GM12878 (cell line): Measurements from ENCODE around the gene CHRM5. TPM values are rescaled to one million over a fixed set of nuclear protein-coding genes. Genes with fewer than 3 reads are reported as not detected.

ENCODE experiments used
- ATAC-seq: fragments of 200-7000 bp; cut with Tn5 transposase; 3 replicates; pipeline ENCODE4 v1.9.1; 2020; ENCODE audit warnings: mild to moderate bottlenecking, moderate library complexity
- BruUV-seq: library from RNA; stranded (reverse); fragments of 400-500 nt; replicated peaks from 2 replicates; lab custom pipeline; 2021; lab: Mats Ljungman, UMichigan
- CTCF ChIA-PET: fragments of 300-600 bp; sonication (Branson Sonifier 250); formaldehyde crosslinking; extraction: SDS; loops from one replicate; lab custom pipeline; 2021; ENCODE audit warnings: inconsistent platforms; lab: Yijun Ruan, JAX
- POLR2A ChIA-PET: fragments of 350-600 bp; formaldehyde crosslinking; extraction: SDS; loops from one replicate; lab custom pipeline; 2021; ENCODE audit warnings: inconsistent platforms; lab: Charles Lee
- RAD21 ChIA-PET: fragments of 300-600 bp; sonication (Branson Sonifier 250); formaldehyde crosslinking; loops from one replicate; lab custom pipeline; 2023; ENCODE audit warnings: antibody characterized with exemption; ENCODE audit not compliant: unreplicated experiment; lab: Charles Lee
- SMC1A ChIA-PET: fragments of 300-600 bp; sonication (Branson Sonifier 250); formaldehyde crosslinking; loops from one replicate; lab custom pipeline; 2023; ENCODE audit not compliant: unreplicated experiment, uncharacterized antibody; lab: Charles Lee
- DNase-seq: peaks from one replicate; pipeline ENCODE4 v3.0.0-alpha.2; 2011; ENCODE audit warnings: low read depth, low spot score
- FAIRE-seq: peaks from 3 replicates; lab custom pipeline; 2011; peaks lifted over from hg19 to GRCh38; lab: Jason Lieb, UNC
- H2AFZ ChIP-seq: 2 replicates; pipeline ENCODE4 v1.6.0; 2011; ENCODE audit warnings: low read depth, low read length, control low read depth; ENCODE audit not compliant: control insufficient read depth
- H3K27ac ChIP-seq: 2 replicates; pipeline ENCODE4 v1.5.1; 2011; ENCODE audit warnings: control low read depth; ENCODE audit not compliant: control insufficient read depth, insufficient read depth
- H3K27me3 ChIP-seq, 2 experiments: replicated peaks in 1 of 2; 2 replicates each; pipeline versions ENCODE4 v1.6.0 to v1.6.1; 2011; ENCODE audit warnings: low read length in 1 of 2; ENCODE audit not compliant: control insufficient read depth in 2 of 2, insufficient read depth in 2 of 2
- H3K36me3 ChIP-seq, 2 experiments: 2 replicates each; pipeline ENCODE4 v1.5.1; 2011; ENCODE audit warnings: low read length in 1 of 2; ENCODE audit not compliant: control insufficient read depth in 2 of 2, insufficient read depth in 2 of 2
- H3K4me1 ChIP-seq: 2 replicates; pipeline ENCODE4 v1.6.1; 2011; ENCODE audit warnings: mild to moderate bottlenecking, low read length, moderate library complexity, mixed read lengths; ENCODE audit not compliant: control insufficient read depth, insufficient read depth
- H3K4me2 ChIP-seq: 2 replicates; pipeline ENCODE4 v1.6.0; 2011; ENCODE audit warnings: control low read depth; ENCODE audit not compliant: control insufficient read depth, insufficient read depth
- H3K4me3 ChIP-seq: fragments of 200-600 bp; sonication (generic); 2 replicates; pipeline ENCODE4 v1.5.1; 2016
- H3K79me2 ChIP-seq: 2 replicates; pipeline ENCODE4 v1.6.0; 2011; ENCODE audit warnings: low read length; ENCODE audit not compliant: control insufficient read depth, insufficient read depth
- H3K9ac ChIP-seq: 2 replicates; pipeline ENCODE4 v1.8.0; 2011; ENCODE audit warnings: low read length, control low read depth, mixed read lengths; ENCODE audit not compliant: control insufficient read depth, insufficient read depth
- H3K9me3 ChIP-seq: replicated peaks from 3 replicates; pipeline ENCODE4 v1.5.1; 2011; ENCODE audit warnings: mild to moderate bottlenecking, low read length; ENCODE audit not compliant: control insufficient read depth, insufficient read depth
- H4K20me1 ChIP-seq: 2 replicates; pipeline ENCODE4 v1.6.0; 2011; ENCODE audit not compliant: control insufficient read depth, insufficient read depth
- BACH1 ChIP-seq: fragments of 450-650 bp; IDR thresholded peaks from 2 replicates; pipeline ENCODE4 v1.6.1; 2017; ENCODE audit warnings: mild to moderate bottlenecking, borderline replicate concordance
- CEBPZ ChIP-seq: fragments of 150-350 bp; IDR thresholded peaks from 2 replicates; pipeline ENCODE4 v1.6.1; 2016; ENCODE audit warnings: low read depth, low read length
- DPF2 ChIP-seq: fragments of 450-650 bp; IDR thresholded peaks from 2 replicates; pipeline ENCODE4 v1.6.1; 2017; ENCODE audit warnings: mild to moderate bottlenecking
- FOS ChIP-seq: IDR thresholded peaks from 3 replicates; pipeline ENCODE4 v1.6.1; 2011; ENCODE audit warnings: borderline replicate concordance; ENCODE audit not compliant: insufficient read length; ENCODE audit errors: extremely low read depth
- MYC ChIP-seq: IDR thresholded peaks from 2 replicates; pipeline ENCODE4 v1.6.1; 2011; ENCODE audit warnings: mild to moderate bottlenecking, low read length, moderate library complexity, inconsistent platforms; ENCODE audit not compliant: insufficient read depth, insufficient replicate concordance, insufficient read length, severe bottlenecking
- NR2F1 ChIP-seq: fragments of 450-650 bp; conservative IDR thresholded peaks from 2 replicates; pipeline ENCODE4 v1.6.1; 2017; ENCODE audit warnings: mild to moderate bottlenecking
- RCOR1 ChIP-seq: conservative IDR thresholded peaks from 2 replicates; pipeline ENCODE4 v1.6.1; 2012; ENCODE audit warnings: low read depth, low read length, improper control_type of control experiment
- REST ChIP-seq: IDR thresholded peaks from 2 replicates; pipeline ENCODE4 v1.6.1; 2012; ENCODE audit warnings: mild to moderate bottlenecking, low read depth, low read length
- SIN3A ChIP-seq: IDR thresholded peaks from 2 replicates; pipeline ENCODE4 v1.6.1; 2012; ENCODE audit warnings: low read depth, low read length, improper control_type of control experiment
- SMARCA5 ChIP-seq: fragments of 450-650 bp; IDR thresholded peaks from 2 replicates; pipeline ENCODE4 v1.6.1; 2017; ENCODE audit warnings: mild to moderate bottlenecking
- ZNF384 ChIP-seq: IDR thresholded peaks from 2 replicates; pipeline ENCODE4 v1.6.1; 2012; ENCODE audit warnings: low read depth, mild to moderate bottlenecking, low read length, improper control_type of control experiment, borderline replicate concordance
- ZNF622 ChIP-seq: fragments of 450-650 bp; IDR thresholded peaks from 2 replicates; pipeline ENCODE4 v1.6.1; 2017; ENCODE audit warnings: mild to moderate bottlenecking, inconsistent platforms
- WGBS: methylation state at CpG from one replicate; pipeline ENCODE4 v1.1.6; 2016; ENCODE audit warnings: low lambda C conversion rate; ENCODE audit not compliant: insufficient replicate concordance, insufficient coverage; ENCODE audit errors: missing lambda C conversion rate; 5-methylcytosine and 5-hydroxymethylcytosine counted together
- in situ Hi-C: fragments of 300-500 bp; cut with MboI; formaldehyde crosslinking; loops from 9 replicates; pipeline ENCODE4 v1.14.3; 2018; ENCODE audit warnings: mixed read lengths
- intact Hi-C: fragments of 100-400 bp; cut with micrococcal nuclease; formaldehyde crosslinking; loops from one replicate; pipeline ENCODE4 v1.14.2; 2022; ENCODE audit not compliant: unreplicated experiment
- polyA plus RNA-seq, 11 experiments: library from polyadenylated mRNA; depleted of rRNA in 4 of 11; unstranded in 6 of 11; stranded (reverse) in 5 of 11; fragments of >200 nt; fragmentation: Nextera tagmentation in 4 of 11; fragmentation: Illumina TruSeq in 1 of 11; extraction: Ambion mirVana in 4 of 11; extraction: Trizol in 1 of 11; gene quantifications; 1 replicate in 1 of 11; 2 replicates in 10 of 11; pipeline versions ENCODE4 v1.2.1 to v1.2.3, GENCODE V29; 2011 to 2016; ENCODE audit warnings: inconsistent platforms in 2 of 11, missing spikeins in 2 of 11, low read depth in 1 of 11
- total RNA-seq, 4 experiments: library from RNA; depleted of rRNA in 3 of 4; stranded (reverse); fragments of >200 nt in 3 of 4; fragmentation: Illumina TruSeq in 1 of 4; extraction: Trizol in 1 of 4; gene quantifications; 2 replicates each; pipeline versions ENCODE4 v1.2.1 to v1.2.3, GENCODE V29; 2013 to 2021

Gene CHRM5
- total and polyA plus RNA-seq, 10 of the 15 experiments (the other 5 are each of a cell fraction or from before 2014, with no cell fraction given), result 0.01 to 0.10 (median 0.04) TPM; not detected in 6

GRCh38 chr15:34025252-34025651 lies 57.0 kb downstream of the CHRM5 start (continued):
- TF ChIP-seq FOS, result no peak

- Histone ChIP-seq H3K27ac (no peak overlapping the region), H3K27me3 (no peaks in the 10 kb centered on the region), H3K36me3 (no peaks in the 10 kb centered on the region), H2AFZ (no peak overlapping the region), H3K4me3 (no peak overlapping the region), H3K9me3 (peaks cover 2% of the 10 kb centered on the region; the same call in 2 of the 3 replicates), H3K4me2 (no peak overlapping the region), H4K20me1 (no peaks in the 10 kb centered on the region), H3K9ac (no peak overlapping the region), H3K79me2 (no peaks in the 10 kb centered on the region), H3K4me1 (no peaks in the 10 kb centered on the region)
- ChIA-PET SMC1A (no interaction called here), CTCF (interaction anchor here (0.6 kb wide), 1 partner anchor 71 kb away, joined by 4 read pairs; no protein-coding TSS in a partner anchor), RAD21 (no interaction called here), POLR2A (no interaction called here)
- ATAC-seq, result no peak
- intact Hi-C loops, result no loop called here
- no peak for FAIRE-seq
- in situ Hi-C loops, result no loop called here
- 39% methylated on average over 3 of the region's 3 CpGs for WGBS
- no peak for DNase-seq
- BruUV-seq, result no TSS peak
- TF ChIP-seq MYC (no peak), RCOR1 (no peak), CEBPZ (no peak), REST (no peak), NR2F1 (no peak), ZNF622 (no peak), BACH1 (no peak), FOS (no peak), SIN3A (no peak), SMARCA5 (no peak), ZNF384 (no peak), DPF2 (no peak)
Measured at GRCh38 chr15:34027606-34028005, 59.3 kb downstream of the CHRM5 start.
